Activated CD4-positive, alpha-beta T cell treated with anti-CD3 and anti-CD28 coated beads, Interleukin-2, amount 50 U/mL, for 48 hours (primary cell): ENCODE measurements around the gene RTL1.

ENCODE experiments used
- DNase-seq, 2 experiments: peaks; one replicate each; pipeline ENCODE4 v3.0.0-alpha.2; 2020

Gene RTL1

DNA sequence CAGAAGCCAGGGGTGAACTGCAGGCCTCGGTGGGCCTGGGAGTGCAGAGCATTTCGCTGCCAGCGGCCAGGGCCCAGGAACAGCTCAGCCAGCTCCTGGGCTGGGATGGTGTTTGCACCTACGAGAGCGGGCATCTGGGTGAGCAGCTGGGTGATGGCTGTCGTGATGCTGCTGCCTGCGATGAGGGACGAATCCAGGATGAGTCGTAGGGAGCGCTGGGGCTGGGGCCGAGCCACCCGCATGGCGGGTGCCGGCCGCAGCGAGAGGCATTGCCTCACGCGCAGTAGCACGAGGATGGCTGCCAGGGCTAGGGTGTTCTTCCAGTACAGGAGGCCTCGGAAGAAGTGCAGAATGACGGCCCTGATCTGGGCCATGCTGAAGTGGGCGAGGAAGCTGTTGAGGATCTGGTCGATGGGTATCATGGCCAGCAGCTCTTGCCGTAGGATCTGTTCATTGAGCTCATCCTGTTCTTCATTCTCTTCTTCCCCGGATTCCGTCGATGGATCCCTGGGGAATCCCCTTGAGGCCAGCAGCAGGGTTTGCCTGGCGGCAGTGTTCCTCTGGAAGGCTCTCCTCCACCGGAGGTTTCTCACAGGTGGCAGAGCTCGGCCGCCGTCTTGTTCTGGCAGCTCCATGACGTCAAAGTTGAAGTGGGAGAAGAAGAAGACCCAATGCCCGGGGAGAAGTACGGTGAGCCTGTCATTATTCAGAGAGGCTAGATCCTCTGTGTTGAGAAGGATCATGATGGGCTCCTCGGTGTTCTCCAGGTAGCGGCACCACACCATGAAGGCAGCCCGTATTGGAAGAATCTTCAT is 22.1 kb downstream of the RTL1 start:
- no peak for DNase-seq

DNA sequence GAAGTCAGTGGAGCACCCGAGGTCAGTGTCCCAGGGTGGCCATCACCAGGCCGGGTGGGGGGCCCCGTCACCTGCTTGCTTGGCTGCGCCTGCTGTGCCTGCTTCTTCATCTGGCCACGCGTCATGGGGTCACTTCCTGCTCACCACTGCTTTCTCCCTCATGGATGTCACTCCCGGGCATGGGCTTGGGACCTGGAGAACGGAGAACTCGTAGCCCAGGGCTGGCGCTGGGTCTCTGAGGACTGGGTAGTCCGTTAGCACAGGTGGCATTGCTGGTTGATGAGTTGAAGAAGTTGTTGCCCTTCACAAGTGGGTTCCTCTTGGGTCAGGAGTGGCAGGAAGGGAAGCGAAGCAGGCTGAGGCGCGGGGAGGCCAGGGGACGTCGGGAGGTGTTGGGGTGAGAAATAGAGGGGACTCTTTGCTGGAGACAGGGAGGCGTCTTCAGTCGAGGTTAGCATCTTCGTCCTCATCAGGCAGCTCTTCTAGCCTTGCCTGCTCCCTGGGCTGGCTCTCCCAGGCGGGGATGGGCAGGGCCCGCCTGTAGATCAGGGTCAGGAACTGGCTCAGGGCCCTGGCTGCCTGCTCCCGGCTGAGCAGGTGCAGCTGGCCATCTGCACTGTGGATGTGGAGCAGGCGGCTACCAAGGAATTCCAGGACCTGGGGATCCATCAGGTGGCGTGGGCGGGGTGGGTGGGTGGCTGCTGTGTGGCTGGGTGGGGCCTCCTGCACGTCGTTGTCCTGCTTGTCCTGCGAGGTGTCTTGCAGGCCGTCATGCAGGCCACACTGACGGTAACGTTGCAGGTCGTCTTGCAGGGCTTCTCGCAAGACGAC is 23.0 kb downstream of the RTL1 start:
- DNase-seq, result no peak

DNA sequence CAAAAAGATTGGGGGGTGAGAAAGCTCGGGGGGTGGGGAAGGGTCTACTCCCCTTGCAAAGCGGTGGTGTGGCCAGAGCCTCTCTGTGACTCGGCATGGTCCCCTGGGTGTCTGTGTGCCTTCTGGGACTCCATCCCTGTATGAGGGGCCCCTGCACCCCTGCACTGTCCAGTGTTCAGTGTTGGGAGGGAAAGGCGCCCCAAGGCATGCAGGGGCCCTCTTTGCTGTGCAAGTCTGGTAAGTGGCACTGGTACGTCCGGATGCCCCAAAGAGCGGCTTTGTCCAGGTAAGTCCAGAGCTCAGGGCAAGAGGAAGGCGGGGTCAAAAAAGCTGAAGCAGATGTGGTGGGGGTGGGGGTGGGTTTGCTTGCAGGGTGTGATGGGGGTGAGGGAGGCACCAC is 23.7 kb downstream of the RTL1 start:
- no peak for DNase-seq

DNA sequence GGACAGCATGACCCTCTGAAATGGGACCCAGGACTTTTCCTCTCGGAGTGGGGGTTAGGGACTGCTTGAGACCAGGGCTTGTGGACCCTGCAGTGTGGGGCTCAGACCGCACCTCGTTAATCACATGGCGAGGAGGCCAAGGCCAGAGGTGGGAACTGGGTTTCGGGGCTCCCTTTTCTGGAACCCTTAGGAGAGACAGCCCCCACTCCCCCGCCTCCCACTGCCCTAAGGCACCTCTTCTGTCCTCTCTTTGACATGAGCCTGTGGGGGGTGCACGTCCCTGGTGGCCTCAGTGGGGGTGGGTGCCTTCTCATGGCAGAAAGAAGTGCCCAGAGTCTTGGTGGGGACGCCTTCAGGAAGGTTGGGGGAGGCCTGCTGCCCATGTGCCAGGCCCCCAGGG is 24.3 kb downstream of the RTL1 start:
- DNase-seq, result no peak

DNA sequence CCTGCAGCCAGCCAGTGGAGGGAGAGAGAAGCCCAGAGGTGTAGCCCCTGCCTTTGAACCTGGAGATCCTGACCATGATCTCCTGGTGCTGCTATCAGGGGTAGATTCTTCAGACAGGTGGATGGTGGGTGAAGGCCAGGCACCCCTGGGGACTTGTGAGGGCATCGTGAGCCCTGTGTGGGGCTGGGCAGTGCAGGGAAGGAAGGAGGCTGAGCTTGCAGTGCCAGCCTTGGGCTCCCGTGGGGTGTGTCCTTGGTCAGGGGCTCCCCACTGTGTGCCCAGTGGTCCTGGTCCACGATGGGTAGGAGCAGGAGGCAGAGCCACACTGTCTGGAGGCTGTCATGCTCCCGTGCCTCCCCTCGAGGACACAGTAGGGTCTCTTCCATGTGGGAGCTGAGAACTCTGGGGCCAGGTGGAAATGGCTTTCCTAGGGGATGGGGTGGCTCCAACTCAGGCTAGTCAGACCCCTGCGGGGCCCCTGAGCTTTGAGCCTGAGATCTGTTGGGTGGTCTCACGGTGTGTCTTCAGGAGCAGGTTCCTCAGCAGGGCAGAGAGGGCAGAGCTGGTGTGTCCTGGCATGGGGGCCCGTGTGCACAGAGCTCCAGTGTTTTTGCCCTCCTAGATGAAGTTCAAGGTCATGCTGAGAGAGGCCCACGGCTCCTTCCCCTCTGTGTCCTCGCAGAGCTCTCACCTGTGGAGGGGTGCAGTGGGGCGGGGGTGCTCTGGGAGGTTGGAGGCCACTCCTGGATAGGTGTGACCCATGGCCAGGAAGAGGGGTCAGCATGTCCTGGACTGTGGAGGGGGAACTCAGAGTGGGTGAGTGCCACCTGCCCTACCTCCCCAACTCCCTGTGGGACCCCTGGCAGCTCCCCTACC is 25.0 kb downstream of the RTL1 start:
- DNase-seq, result no peak

DNA sequence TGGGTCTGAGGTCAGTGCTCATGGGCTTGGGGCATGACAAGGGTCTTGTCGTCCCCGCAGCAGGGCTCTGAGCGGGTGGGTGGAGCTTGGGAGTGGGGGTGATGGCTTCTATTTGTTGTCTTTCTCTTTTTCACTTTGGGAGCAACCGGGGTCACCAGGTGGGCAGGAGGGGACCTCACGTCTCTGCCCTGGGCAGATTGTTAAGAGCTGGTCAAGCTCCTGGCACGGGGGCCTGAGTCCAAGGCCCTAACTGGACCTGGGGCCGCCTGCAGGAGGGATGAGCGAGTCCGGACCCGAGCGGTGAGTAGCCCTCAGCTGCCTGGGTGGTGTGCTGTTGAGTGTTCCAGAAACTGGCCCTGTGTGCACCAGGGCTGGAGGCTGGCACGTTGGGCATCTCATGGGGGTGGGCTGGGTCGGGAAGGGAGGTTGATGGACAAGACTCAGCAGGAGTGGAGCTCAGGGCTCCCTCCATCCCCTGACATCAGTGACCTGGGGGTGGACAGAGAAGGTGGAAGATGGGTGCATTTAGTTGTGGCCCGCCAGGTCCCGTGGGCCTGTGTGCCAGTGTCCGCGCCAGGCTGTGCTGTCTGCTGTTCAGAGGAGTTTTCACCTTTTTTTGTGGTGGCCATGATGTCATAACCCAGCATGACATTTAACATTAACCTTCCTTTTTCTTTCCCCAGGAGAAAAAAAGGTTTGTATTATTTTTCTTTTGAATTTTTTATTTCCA is 27.5 kb downstream of the RTL1 start:
- no peak for DNase-seq

DNA sequence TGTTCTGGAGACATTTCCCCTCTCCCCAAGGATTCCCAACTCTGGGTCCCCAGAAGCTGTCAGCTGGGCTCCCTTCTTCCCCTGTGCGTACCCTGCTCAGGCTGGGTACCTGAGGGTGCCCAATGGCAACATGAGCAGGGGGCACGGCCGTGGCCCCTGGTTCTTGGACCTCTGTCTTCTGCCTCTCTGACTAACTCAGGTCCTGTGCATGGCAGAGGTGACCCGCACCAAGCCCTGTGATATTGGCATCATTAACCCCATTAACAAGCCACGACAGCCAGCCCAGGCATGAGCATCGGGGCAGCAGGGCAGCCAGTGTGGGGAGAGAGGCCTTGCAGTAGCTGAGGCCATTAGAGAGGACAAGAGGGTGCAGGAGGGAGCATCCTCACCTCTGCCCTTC is 28.4 kb downstream of the RTL1 start:
- DNase-seq, result no peak

DNA sequence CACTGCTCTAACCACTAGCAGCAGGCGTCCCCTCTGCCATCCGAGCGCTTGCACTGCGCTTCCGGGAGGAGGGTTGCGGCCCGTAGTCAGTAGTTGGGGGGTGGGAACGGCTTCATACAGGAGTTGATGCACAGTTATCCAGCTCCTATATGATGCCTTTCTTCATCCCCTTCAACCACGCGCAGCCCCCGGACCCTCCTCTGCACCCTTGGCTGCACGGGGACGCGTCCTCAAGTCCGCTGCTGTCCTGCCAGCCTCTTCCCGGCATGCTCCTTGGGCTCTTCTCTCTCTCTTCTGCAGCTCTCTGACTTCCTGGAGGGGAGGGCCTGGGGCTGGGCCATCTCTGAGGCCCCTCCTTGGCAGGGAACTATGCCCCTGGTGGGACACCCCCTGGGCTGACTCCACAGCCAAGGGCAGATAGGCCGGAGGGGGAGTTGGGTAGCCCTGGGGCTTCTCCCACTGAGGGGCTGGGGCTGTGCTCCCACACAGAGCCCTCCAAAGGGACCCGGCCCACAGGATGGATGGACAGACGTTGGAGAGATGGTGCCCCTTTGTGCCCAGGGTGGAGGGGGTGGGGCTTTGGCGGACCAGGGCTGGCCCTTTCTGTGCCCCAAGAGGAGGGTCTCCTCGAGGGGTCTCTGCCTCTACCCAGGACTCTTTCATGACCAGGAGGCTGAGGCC is 29.0 kb downstream of the RTL1 start:
- DNase-seq, result no peak

DNA sequence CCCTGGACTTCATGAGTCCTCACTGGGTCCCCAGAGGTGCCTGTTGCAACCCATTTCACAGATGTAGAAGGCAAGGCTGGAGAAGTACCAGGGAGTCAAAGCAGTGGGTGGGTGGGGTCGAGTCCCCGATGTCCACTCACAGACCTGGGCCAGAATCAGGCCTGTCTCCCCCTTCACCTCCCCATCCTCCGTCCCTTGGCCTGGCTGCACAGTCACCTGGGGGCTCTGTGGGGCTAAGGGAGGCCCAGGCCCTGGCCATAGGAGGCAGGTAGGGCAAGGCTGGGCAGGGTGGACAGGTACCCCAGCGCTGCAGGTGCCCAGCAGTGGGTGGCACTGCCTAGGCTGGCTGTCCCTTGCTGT is 29.5 kb downstream of the RTL1 start:
- no peak for DNase-seq

DNA sequence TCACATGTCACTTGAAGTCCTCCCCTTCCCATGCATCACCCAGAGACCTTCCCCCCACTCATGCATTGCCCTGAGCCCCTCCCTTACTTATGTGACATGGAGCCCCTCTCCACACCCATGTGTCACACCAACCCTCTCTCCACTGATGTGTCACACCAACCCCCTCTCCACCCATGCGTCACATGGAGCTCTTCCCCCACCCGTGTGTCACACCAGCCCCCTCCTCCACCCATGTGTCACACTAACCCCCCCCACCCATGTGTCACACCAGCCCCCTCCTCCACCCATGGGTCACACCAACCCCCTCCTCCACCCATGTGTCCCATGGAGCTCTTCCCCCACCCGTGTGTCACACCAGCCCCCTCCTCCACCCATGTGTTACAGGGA is 30.4 kb downstream of the RTL1 start:
- DNase-seq, result no peak

DNA sequence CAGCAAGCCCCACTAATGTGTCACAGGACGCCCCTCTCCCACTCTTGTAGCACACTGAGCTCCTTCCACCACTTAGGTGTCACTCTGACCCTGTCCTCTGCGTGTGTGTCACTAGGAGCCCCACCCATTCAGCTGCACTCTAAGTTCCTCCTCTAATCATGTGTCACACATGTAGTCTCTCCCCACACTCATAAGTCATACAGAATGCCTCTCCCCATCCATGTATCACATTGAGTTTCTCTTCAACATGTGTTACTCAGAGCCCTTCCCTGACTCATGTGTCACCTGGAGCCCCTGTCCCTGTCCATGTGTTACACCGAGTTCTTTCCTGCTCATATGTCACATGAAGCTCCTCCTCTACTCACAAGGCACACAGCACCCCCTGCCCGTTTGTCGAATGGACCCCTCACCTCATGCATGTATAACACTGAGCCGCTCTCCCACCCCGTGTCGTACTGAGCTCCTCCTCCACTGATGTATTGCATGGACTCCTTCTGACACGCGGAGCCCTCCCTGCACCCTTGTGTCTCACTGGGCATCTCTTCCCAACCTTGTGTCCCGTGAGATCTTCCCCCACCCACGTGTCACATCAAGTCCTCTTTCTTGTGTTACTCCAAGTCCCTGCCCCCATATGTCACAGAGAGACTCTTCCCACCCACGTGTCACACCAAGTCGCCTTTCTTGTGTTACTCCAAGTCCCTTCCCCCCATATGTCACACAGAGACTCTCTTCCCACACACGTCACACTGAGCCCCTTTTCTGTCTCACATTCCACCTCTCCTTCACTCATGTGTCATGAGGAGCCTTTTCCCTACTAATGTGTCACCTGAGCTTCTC is 31.0 kb downstream of the RTL1 start:
- DNase-seq, result no peak

DNA sequence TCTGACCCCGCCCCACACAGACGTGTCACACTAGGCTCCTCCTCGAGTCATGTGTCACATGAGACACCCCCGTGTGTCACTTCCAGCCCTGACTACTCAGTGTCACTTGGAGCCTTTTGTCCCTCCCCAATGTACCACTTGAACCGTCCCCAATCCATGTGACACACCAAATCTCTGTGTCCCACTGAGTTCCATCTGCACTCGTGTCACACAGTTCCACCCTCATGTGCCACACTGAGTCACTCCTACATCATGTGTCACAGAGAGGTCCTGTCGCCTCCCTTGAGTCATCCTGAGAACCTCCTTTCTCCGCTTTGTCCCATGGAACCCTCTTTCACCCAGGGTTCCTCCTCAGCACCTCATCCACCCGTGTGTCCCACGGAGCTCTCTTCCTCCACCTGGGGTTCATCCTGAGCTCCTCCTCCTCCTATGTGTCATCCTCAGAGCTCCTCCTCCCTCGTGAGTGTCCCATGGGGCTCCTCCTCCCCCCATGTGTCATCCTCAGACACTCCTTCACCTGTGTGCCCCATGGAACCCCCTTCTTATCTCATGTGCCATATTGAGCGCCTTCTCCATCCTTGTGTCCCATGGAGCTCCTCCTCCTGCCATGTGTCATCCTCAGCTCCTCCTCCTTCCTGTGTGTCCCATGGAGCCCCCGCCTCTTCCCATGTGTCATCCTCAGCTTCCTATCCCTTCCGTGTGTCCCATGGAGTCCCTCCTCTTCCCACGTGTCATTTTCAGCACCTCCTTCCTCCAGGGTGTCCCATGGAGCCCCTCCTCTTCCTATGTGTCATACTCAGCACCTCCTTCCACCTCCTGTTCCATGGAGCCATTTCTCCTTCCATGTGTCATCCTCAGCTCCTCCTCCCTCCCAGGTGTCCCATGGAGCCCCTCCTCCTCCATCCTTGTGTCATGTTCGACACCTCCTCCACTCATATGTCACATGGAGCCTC is 32.0 kb downstream of the RTL1 start:
- DNase-seq, result no peak

DNA sequence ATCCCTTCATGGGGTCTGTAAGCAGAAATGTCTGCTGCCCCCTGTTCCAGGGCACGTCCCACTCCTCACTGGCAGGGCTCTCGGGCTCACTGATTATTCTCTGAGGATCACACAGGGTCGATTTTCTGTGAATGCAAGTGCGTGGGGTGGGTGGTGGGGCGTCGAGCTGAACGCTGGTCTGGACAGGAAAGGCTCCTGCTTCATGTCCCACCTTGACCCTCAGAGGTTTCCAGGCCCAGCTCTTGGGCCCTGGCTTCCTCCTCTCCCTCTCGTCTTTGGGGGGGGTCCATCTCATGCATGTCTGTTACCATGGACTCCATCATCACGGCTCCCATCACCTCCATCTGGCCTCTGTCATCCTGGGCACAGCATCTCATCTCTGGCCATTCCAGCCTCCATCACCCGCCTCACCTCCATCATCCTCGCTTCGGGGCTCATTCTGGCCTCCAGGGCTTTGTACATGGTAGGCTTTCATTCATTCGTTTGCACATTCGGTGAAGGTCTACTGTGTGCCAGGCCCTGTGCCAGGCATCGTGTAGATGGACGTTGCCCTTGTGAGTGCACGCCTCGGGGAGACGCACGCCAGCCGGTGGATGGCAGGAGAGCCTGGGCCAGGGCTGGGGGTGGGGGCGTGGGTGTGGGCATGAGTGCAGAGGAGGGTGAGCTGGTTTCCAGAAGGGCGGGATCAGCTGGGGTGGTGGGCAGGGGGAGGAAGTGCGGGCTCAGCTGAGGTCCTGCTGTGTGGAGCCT is 34.7 kb downstream of the RTL1 start:
- no peak for DNase-seq

DNA sequence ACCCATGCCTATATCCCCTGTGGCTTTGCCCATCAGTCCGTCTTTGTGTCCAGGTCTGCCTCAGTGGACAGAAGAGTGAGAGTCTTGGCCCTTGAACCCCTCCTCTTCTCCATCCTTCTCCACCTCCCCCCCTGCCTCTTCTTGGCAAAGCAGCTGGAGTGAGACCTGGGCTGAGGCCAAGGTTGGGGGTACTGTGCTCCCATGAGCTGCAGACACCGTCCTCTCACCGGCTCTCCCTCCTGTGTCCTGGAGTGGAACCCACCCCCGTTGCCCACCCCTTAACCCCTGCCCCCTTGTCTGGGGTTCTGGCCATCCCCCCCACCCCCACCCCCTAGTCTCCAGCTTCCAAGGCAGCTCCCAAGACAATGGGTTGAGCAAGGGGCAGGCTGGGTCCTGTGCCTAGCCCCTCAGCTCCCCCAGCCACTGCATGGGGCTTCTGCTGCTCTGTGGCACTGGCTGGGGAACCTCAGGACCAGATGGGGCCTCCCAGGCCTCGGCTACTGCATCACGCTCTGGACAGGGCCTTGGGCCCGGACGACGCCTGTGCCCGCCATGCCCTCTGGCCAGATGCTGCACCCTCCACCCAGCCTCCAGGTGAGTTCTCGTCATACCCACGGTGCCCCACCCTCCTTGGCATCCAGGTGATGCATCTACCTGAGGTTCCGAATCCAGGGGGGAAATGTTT is 35.7 kb downstream of the RTL1 start:
- no peak for DNase-seq

DNA sequence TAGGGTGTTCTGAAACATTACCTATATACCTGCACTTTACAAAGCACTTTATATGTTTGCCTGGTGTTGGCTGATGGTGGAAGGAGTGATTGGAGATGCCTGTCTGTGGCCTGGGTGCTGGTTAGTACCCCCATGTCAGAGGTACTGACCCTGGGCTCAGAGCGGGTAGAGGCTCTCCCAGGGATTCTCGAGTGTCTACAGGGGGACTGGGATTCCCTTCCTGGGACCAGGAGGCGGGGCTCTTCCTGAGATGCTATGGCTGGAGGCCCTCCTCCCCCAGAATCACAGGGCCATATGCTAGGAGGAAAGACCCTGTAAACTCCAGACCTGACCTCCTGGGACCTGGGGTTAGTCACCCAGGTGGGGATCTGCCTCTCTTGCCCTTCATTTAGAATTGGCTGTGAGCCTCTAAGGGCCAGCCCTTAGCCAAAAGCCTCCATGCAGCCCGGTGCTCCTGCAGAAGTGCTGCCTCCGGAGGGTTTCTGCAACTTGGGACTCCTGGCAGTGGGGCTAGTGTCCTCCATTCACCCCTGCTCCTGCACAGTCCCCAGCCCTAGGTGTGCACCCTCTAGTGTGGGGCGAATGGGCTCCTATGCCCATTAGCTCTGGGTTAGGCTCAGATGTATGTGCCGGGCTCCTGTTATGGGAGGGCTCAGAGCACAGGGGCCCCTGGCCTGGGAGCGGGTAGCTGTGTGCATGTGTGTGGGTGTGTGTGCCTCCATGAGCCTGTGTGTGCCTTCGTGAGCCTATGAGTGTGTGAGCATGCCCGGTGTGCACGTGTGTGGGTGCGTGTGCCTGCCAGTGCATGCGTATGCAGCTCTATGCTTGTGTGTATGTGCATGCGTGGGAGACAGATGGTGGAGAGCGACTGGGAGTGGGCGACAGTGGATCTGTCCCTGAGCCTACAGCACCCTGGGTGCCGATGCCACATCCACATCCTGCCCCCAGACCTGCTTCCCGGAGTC is 36.6 kb downstream of the RTL1 start:
- DNase-seq, result no peak

DNA sequence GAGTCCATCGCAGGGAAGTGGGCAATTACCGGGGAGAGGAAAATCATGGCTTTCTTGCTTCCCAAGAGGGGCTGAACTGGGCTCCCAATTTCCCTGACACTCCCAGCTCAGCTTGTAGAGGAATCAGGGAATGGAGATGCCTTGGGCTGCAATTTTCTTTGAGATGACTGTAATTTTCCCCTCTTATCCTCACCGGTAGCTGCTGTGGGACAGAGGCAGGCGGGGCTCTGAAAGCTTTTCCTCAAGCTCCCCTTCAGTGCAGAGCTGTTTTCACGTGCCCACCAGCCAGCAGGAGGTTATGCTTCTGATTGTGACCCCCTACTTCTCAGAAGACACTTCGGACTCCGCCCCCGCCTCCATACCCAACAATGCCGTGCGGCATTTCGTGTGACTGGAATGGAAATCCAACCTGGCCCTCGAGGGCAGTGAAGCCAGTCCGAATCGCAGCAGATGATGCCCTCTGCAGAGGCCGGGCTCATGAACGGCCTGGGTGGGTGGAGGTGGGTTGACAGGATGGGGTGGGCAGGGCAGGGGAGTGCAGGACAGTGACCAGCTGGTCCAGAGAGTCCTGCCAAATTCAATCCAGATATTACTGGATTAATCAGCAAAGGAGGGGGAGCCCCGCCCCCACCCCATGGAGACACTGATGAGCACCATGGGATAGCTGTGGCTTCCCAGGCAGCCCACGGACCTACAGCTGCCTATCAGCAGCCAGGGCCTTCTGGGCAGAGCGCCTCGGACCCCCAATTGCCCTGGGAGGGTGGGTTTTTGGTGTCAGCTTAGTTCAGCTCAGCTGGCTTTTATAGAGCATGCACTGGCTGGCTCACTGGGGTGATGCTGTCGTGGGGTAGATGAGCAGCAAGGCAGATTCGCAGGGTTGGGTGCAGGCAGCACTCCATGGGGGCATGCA is 37.6 kb downstream of the RTL1 start:
- no peak for DNase-seq
